Fibroblast of skin of left biceps (primary cell): Measurements from ENCODE around the gene PDPN.
"Not testable (repeated sequence)": the region's sequence is repeated elsewhere in the genome, so short reads cannot be mapped to it uniquely, and the experiment has no call there.

Source experiments
- DNase-seq, 2 experiments: peaks; one replicate each; pipeline ENCODE4 v3.0.0-alpha.2; 2013; ENCODE audit warnings: low read depth in 2 of 2

Gene PDPN

DNA sequence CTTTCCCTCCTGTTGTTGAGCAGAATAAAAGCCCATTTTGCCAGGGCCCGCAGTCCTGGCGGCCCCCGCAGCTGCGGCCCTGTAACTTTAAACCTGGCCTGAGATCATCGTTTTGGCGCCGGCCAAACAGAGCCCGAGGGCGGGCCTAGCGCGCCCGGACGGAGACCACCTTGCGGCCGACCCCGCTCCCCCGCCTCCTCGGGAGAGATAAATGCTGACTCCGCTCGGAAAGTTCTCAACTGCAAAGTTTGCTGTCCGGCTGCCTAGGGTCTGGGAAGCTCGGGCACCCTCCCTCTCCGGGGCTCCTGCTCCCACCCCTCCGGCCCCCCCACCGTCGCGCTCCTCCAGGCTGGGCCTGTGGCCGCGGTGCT is at the start of gene PDPN:
TSS of gene PDPN (plus strand) at position 238 of the 371 bp plus-strand sequence. CDS start 202 bp downstream, outside the sequence.
- no peak for DNase-seq

DNA sequence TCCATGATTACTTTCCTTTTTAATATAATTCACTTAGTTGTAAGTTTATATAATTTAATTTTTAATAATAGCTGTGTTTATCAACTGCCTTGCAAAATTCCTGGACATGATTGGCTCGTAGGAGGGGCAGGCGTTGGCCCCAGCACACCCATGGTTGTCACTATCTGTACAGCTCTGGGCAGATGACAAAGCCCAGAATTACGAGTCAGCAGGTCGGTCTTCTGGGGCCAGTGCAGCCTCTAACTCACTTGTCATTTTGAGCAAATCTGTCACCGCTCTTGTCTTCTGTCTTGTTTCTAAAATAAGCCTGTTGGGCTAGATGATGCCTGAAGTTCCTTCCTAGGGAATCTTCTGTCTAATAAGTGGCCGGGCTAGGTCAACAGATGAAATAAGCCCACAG is 48.4 kb upstream of the PDPN start:
- DNase-seq, result no peak

DNA sequence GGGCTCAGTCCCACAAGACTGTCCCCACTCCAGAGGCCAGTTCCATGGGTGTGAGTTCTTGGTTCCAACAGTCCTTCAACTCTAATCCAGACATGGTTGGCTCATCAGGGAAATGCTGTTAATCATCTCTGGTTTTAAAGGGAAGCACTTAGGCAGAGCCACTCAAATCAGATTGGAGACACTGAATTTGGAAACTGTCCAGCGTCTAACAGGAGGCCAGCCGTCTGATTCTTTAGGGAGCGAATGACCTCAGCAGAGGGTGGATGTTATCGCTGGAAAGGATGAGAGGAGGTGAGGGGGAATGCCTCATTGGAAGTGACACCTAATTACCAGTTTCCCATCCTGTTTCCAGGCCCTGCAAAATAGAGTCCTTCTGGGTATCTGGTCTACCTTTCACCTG is 47.1 kb upstream of the PDPN start:
- no peak for DNase-seq

DNA sequence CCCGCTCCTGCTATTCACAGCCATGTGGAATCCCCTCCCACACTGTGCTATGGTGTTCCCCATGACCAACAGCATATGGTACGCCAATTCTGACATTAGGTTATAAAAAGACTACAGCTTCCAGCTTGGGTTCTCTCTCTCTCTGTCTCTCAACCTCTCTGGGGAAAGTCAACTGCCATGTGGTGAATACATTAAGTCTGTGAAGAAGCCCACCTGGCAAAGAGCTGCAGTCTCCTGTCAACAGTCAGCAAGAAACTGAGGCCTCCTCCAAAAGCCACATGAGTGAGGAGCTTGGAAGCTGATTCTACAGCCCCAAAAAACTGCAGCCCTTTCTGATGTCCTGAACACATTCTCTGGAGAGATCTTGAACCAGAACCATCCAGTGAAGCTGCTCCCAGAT is 44.8 kb upstream of the PDPN start:
- no peak for DNase-seq

GRCh38 chr1:13539683-13540082 is 43.9 kb upstream of the PDPN start:
- DNase-seq, result no peak

GRCh38 chr1:13540866-13541265 is 42.8 kb upstream of the PDPN start:
- DNase-seq, result no peak

GRCh38 chr1:13541435-13542215 is 42.0 kb upstream of the PDPN start:
- DNase-seq, result no peak

- no peak for DNase-seq
Observed at GRCh38 chr1:13543451-13544220, 40.0 kb upstream of the PDPN start.

GRCh38 chr1:13544221-13544556 is 39.4 kb upstream of the PDPN start:
- DNase-seq, result no peak

DNA sequence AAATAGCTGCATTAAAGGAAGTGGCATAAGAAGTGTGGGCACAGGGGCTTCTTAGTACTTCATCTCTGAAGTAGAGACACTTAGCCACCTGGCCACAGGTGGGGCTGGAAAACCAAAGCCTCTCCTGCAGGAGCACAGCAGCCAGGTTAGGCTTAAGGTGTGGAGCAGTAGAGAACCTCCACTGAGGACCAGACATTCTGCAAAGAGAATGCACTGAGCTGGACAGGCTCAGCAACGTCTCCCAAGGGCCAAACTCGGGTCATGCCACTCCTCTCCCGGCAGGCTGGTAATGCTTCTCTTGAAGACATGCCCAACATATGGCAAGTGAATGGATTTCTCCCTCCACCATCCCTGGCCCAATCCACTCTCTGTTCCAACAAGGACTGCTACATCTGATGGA is 36.8 kb upstream of the PDPN start:
- DNase-seq, result no peak

- no peak for DNase-seq
Observed at GRCh38 chr1:13548281-13548680, 35.4 kb upstream of the PDPN start.

GRCh38 chr1:13549021-13549420 is 34.6 kb upstream of the PDPN start:
- DNase-seq, result no peak

DNA sequence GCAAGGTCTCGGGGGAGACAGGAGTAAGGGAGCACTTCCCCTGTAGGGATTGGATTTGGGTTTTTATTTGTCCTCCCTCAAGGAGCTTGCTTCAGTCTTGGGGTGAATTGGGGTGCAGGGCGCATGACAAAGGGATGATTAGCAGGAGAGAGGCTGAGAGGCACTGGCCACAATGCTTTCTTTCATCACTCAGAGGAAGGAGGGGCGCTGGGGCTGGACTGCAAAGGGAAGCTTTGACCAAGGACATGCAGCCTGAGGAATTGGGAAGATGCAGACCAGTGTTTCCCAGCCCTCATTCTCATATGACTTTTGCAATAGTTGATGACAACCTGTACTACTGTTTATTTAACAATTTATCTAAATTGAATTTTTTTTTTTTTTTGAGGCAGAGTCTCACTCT is 34.1 kb upstream of the PDPN start:
- DNase-seq, result no peak

DNA sequence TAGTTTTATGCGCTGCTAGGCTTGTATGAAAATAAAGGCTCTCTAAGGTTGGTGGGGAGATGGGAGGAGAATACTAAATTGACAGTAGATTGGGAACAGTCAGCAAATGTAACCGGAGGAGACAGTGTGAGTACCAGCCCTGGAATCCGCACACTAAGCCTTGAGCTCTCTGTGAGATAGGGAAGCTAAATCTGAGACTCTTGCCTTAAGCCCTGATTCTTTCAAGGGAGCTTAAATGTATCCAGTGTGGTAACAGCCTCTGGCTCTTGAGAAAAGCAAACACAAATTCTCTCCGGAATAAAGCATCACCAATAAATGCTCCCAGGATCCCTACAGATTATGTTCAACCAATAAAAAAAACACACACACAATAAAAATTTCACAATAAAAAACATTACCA is 33.0 kb upstream of the PDPN start:
- no peak for DNase-seq

GRCh38 chr1:13554798-13555197 is 28.8 kb upstream of the PDPN start:
- DNase-seq, result no peak

- DNase-seq, result no peak
Observed at GRCh38 chr1:13556224-13556764, 27.3 kb upstream of the PDPN start.

GRCh38 chr1:13560541-13560940 is 23.1 kb upstream of the PDPN start:
- DNase-seq, result no peak

GRCh38 chr1:13562981-13563380 is 20.7 kb upstream of the PDPN start:
- DNase-seq, result not testable (repeated sequence)

DNA sequence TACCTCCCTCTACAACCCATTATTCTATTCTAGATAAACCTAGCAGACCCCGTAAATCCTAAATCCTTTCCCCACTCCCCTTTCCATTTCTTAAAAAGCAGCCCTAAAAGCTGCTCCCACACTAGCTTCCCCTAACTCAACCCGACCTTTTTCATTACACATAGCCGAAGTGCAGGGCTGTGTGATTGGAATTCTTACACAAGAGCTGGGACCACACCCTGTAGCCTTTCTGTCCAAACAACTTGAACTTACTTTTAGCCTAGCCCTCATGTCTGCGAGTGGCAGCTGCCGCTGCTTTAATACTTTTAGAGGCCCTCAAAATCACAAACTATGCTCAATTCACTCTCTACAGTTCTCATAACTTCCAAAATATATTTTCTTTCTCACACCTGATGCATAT is 19.6 kb upstream of the PDPN start:
- no peak for DNase-seq

DNA sequence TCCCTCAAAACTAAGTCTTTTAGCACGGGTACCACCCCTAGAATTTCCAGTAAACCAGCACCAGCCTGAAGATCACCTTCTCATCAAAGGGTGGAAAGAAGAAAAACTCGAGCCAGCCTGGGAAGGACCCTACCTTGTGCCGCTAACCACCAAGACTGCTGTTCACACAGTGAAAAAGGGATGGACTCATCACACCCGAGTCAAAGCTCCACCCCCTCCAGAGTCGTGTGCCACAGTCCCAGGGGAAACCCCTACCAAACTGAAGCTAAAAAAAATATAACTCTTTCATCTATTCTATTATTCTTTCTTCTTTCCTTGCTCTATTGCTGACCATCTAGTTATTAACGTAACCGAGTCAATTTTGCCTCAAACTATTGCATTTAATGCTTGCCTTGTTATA is 13.2 kb upstream of the PDPN start:
- not testable (repeated sequence) for DNase-seq

DNA sequence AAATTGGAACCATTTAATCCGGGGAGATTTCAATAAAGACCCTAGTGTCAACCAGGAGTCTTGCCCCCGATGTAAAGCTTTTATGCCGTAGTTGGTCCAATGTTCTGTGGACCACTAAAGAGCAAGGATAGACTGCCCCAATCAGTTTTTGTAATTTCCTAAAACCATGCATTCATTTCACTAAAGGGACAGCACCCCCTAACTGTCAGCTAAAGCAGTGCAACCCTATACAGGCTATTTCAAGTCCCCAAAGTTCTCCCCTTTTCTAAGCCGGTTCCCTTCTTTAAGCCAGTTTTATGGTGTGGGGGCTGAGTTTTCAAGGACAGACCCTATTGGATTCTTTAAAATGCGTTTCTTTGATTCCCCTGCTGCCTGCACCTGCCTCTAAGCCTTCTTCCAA is 12.7 kb upstream of the PDPN start:
- no peak for DNase-seq

GRCh38 chr1:13573586-13573985 is 10.0 kb upstream of the PDPN start:
- no peak for DNase-seq

- DNase-seq, result no peak
Observed at GRCh38 chr1:13576926-13577325, 6.7 kb upstream of the PDPN start.
